ENCODE data around the gene BMP7.

Gene BMP7

GRCh38 chr20:57256908-57257307, 9.5 kb downstream of the BMP7 start:
- H3K27ac ChIP-seq, result no peak overlapping the region
- no peak for TF ChIP-seq CTCF (IDR thresholded peaks at IDR 0.05)
- DNase-seq (ENCODE audit: low spot score), result no peak
- no peak overlapping the region for H3K4me3 ChIP-seq

DNA sequence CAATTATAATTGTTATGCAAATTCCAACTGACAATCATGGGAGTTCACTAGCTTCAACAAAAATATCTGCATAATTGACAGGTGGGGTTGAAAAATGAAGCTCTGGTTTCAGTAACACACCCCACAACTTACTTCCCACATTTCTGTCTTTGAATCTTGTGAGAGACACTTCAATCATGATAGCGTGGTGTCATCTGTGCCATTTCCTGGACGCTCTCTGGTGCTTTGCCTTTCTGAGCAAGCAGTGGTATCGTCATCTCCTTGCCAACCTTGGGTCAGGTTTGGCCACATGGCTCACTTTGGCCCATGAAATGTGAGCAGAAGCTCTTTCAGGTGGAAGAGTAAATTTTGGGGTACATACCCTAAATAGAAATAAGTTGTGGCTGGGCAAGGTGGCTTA, 10.2 kb downstream of the BMP7 start:
- no peak for DNase-seq (ENCODE audit: low spot score)
- Histone ChIP-seq H3K27ac (no peak overlapping the region), H3K4me3 (no peak overlapping the region)
- no peak for TF ChIP-seq CTCF (IDR thresholded peaks at IDR 0.05)

- no peak overlapping the region for H3K4me3 ChIP-seq
- TF ChIP-seq CTCF (IDR thresholded peaks at IDR 0.05), result no peak
- DNase-seq (ENCODE audit: low spot score), result no peak
Measured at GRCh38 chr20:57255183-57255582, 11.3 kb downstream of the BMP7 start.

GRCh38 chr20:57252559-57253162, 13.8 kb downstream of the BMP7 start:
- DNase-seq (ENCODE audit: low spot score), result no peak
- Histone ChIP-seq H3K4me3 (no peak overlapping the region), H3K27ac (no peak overlapping the region)
- no peak for TF ChIP-seq CTCF (IDR thresholded peaks at IDR 0.05)

More at GRCh38 chr20:57255183-57255582, 11.3 kb downstream of the BMP7 start:
- H3K27ac ChIP-seq, result no peak overlapping the region

GRCh38 chr20:57251949-57252348, 14.5 kb downstream of the BMP7 start:
- DNase-seq (ENCODE audit: low spot score), result no peak
- no peak overlapping the region for H3K27ac ChIP-seq
- H3K4me3 ChIP-seq, result no peak overlapping the region
- no peak for TF ChIP-seq CTCF (IDR thresholded peaks at IDR 0.05)

GRCh38 chr20:57251344-57251743, 15.1 kb downstream of the BMP7 start:
- H3K27ac ChIP-seq, result no peak overlapping the region
- no peak for DNase-seq (ENCODE audit: low spot score)
- TF ChIP-seq CTCF (IDR thresholded peaks at IDR 0.05), result no peak
- no peak overlapping the region for H3K4me3 ChIP-seq

DNA sequence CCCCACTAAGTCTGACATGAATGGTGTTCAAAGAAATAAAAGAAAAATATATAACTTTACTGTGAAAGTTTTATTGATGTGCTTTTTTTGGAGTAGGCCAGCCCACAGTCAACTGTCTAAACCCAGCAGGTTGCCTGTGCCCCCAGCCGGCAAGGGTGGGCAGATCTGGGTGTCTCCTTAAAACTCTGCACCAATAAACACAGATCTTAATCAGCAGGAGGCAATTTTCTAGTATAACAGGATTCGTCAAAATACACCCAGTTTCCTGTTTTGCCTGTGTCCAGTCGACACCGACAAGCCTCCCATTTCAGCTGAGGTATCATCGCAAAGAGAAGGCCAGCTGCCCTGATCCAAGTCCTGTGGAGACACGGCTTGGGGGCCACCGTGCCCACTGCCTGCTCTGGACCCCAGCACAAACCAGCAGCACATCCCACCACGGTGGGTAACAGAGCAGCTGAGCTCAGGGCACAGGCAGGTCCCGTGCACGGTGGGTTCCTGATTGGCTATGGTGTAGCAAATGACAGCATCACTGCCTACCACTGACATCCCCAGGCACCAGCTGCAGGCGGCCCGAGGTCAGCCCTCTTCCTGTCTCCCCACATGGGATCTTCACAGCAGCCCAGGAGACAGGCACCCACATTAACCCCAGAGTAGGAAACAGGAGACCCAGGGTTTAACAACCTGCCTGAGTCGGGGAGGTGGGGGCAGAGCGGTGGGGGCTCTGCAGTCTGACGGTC, 15.7 kb downstream of the BMP7 start:
- no peak overlapping the region for H3K4me3 ChIP-seq
- no peak for DNase-seq (ENCODE audit: low spot score)
- no peak overlapping the region for H3K27ac ChIP-seq
- TF ChIP-seq CTCF (IDR thresholded peaks at IDR 0.05), result no peak
